ENCODE data around the gene CRYBG1. TPM values are rescaled to one million over a fixed set of nuclear protein-coding genes. Genes with fewer than 3 reads are reported as not detected.

CRYBG1 gene
- polyA plus RNA-seq, 1 donor from 2014 or later = 0.73 TPM

DNA sequence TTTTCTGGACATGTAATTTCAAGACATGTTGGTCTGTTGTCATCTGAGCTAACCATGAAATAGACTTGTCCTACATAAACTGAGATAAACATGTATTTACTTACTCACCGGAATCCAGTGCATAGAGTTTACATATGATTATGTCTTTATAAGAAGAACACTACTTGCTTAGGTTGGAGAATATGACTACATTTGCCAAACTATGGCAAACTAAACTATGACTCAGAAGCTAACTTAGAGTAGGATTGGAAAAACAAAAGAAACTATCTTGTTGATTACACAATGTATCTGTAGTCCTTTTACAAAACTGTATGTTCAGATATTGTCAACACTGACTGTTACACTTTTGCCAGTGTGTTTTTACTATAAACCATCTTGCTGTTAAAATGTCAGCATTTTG is 113.3 kb downstream of the CRYBG1 start:
- H3K27ac ChIP-seq (ENCODE audit: low read length) = no peak overlapping the region
- no peaks in the 10 kb centered on the region for H3K9me3 ChIP-seq (ENCODE audit: low read length)
- H2AFZ ChIP-seq (ENCODE audit: low read depth, low read length) = no peak overlapping the region
- H4K20me1 ChIP-seq (ENCODE audit: insufficient read depth) = no peaks in the 10 kb centered on the region
- no peaks in the 10 kb centered on the region for H3K27me3 ChIP-seq (ENCODE audit: insufficient read depth, low read depth, low read length)
- TF ChIP-seq, protein P1, sequence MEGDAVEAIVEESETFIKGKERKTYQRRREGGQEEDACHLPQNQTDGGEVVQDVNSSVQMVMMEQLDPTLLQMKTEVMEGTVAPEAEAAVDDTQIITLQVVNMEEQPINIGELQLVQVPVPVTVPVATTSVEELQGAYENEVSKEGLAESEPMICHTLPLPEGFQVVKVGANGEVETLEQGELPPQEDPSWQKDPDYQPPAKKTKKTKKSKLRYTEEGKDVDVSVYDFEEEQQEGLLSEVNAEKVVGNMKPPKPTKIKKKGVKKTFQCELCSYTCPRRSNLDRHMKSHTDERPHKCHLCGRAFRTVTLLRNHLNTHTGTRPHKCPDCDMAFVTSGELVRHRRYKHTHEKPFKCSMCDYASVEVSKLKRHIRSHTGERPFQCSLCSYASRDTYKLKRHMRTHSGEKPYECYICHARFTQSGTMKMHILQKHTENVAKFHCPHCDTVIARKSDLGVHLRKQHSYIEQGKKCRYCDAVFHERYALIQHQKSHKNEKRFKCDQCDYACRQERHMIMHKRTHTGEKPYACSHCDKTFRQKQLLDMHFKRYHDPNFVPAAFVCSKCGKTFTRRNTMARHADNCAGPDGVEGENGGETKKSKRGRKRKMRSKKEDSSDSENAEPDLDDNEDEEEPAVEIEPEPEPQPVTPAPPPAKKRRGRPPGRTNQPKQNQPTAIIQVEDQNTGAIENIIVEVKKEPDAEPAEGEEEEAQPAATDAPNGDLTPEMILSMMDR (IDR thresholded peaks at IDR 0.05; ENCODE audit: poor library complexity, severe bottlenecking) = no peak
- TF ChIP-seq, protein P2, sequence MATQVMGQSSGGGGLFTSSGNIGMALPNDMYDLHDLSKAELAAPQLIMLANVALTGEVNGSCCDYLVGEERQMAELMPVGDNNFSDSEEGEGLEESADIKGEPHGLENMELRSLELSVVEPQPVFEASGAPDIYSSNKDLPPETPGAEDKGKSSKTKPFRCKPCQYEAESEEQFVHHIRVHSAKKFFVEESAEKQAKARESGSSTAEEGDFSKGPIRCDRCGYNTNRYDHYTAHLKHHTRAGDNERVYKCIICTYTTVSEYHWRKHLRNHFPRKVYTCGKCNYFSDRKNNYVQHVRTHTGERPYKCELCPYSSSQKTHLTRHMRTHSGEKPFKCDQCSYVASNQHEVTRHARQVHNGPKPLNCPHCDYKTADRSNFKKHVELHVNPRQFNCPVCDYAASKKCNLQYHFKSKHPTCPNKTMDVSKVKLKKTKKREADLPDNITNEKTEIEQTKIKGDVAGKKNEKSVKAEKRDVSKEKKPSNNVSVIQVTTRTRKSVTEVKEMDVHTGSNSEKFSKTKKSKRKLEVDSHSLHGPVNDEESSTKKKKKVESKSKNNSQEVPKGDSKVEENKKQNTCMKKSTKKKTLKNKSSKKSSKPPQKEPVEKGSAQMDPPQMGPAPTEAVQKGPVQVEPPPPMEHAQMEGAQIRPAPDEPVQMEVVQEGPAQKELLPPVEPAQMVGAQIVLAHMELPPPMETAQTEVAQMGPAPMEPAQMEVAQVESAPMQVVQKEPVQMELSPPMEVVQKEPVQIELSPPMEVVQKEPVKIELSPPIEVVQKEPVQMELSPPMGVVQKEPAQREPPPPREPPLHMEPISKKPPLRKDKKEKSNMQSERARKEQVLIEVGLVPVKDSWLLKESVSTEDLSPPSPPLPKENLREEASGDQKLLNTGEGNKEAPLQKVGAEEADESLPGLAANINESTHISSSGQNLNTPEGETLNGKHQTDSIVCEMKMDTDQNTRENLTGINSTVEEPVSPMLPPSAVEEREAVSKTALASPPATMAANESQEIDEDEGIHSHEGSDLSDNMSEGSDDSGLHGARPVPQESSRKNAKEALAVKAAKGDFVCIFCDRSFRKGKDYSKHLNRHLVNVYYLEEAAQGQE (IDR thresholded peaks at IDR 0.05; ENCODE audit: borderline replicate concordance) = no peak
- TF ChIP-seq POLR2AphosphoS5 (IDR thresholded peaks at IDR 0.05) (no peak), RAD21 (conservative IDR thresholded peaks at IDR 0.05) (no peak), TAF1 (IDR thresholded peaks at IDR 0.05; ENCODE audit: low read depth) (no peak), SMC3 (conservative IDR thresholded peaks at IDR 0.05; ENCODE audit: poor library complexity) (no peak), MXI1 (conservative IDR thresholded peaks at IDR 0.05; ENCODE audit: poor library complexity, severe bottlenecking) (no peak), EP300 (conservative IDR thresholded peaks at IDR 0.05; ENCODE audit: poor library complexity, severe bottlenecking) (no peak), EZH2 (IDR thresholded peaks at IDR 0.05; ENCODE audit: borderline replicate concordance, insufficient read depth, low read length, poor library complexity, severe bottlenecking) (no peak)
- H3K9ac ChIP-seq (ENCODE audit: low read length) = no peak overlapping the region
- H3K36me3 ChIP-seq (ENCODE audit: insufficient read depth, low read length) = no peaks in the 10 kb centered on the region
- H3K9me2 ChIP-seq (ENCODE audit: insufficient read depth, low read length) = no peaks in the 10 kb centered on the region
- H3K4me2 ChIP-seq (ENCODE audit: low read length) = no peak overlapping the region
- no peaks in the 10 kb centered on the region for H3K79me2 ChIP-seq (replicated peaks; ENCODE audit: insufficient read depth, low read length)
- no peaks in the 10 kb centered on the region for H3F3A ChIP-seq (ENCODE audit: insufficient read depth, low read length, poor library complexity, severe bottlenecking)
- H3K4me3 ChIP-seq (ENCODE audit: low read length) = no peak overlapping the region

DNA sequence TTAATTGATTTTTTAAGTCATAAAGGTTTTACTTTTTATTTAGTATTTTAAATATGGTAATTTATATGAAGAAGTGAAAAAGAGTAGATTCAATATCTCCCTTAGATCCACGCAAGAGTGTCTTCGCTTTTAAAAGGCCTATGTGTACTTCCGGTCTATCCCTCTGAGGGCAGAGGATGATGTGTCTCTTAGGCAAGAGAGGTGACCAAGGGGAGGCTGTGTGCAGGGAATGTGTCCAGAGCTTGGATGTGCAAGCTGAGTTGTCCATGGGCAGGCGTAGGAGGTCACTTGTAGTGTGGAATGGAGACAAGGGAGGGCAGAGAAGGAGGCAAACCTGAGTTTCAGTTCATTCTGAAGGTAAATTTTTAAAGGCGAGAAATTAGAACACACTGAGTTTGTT is 113.9 kb downstream of the CRYBG1 start:
- Histone ChIP-seq H3K36me3 (ENCODE audit: insufficient read depth, low read length) (no peaks in the 10 kb centered on the region), H3K4me3 (ENCODE audit: low read length) (no peak overlapping the region), H3K27ac (ENCODE audit: low read length) (no peak overlapping the region), H3K27me3 (ENCODE audit: insufficient read depth, low read depth, low read length) (no peaks in the 10 kb centered on the region), H3K9ac (ENCODE audit: low read length) (no peak overlapping the region), H3K79me2 (replicated peaks; ENCODE audit: insufficient read depth, low read length) (no peaks in the 10 kb centered on the region), H3K9me2 (ENCODE audit: insufficient read depth, low read length) (no peaks in the 10 kb centered on the region), H2AFZ (ENCODE audit: low read depth, low read length) (no peak overlapping the region), H4K20me1 (ENCODE audit: insufficient read depth) (no peaks in the 10 kb centered on the region), H3F3A (ENCODE audit: insufficient read depth, low read length, poor library complexity, severe bottlenecking) (no peaks in the 10 kb centered on the region), H3K9me3 (ENCODE audit: low read length) (no peaks in the 10 kb centered on the region), H3K4me2 (ENCODE audit: low read length) (no peak overlapping the region)
- TF ChIP-seq RAD21 (conservative IDR thresholded peaks at IDR 0.05) (no peak), TAF1 (IDR thresholded peaks at IDR 0.05; ENCODE audit: low read depth) (no peak), EP300 (conservative IDR thresholded peaks at IDR 0.05; ENCODE audit: poor library complexity, severe bottlenecking) (no peak), SMC3 (conservative IDR thresholded peaks at IDR 0.05; ENCODE audit: poor library complexity) (no peak), POLR2AphosphoS5 (IDR thresholded peaks at IDR 0.05) (no peak)
- TF ChIP-seq, protein P2 (IDR thresholded peaks at IDR 0.05; ENCODE audit: borderline replicate concordance) = no peak
